Fibroblast of lung (primary cell): Measurements from ENCODE around the gene TPM2. TPM values are rescaled to one million over a fixed set of nuclear protein-coding genes. Genes with fewer than 3 reads are reported as not detected.

ENCODE experiments used
- DNase-seq, 2 donors: peaks; one replicate each; pipeline versions ENCODE4 v3.0.0 to v3.0.0-alpha.2; 2010; ENCODE audit warnings: low read depth in 2 of 2
- H2AFZ ChIP-seq: 2 replicates; pipeline ENCODE4 v1.5.1; 2012; ENCODE audit warnings: low read length, control low read depth, inconsistent platforms
- H3K27ac ChIP-seq: 2 replicates; pipeline ENCODE4 v1.5.1; 2011; ENCODE audit warnings: low read length, control low read depth; ENCODE audit not compliant: insufficient read depth
- H3K27me3 ChIP-seq: 2 replicates; pipeline ENCODE4 v1.5.1; 2011; ENCODE audit warnings: mild to moderate bottlenecking, low read length; ENCODE audit not compliant: control insufficient read depth, insufficient read depth
- H3K36me3 ChIP-seq: 2 replicates; pipeline ENCODE4 v1.5.1; 2011; ENCODE audit warnings: low read length; ENCODE audit not compliant: control insufficient read depth, insufficient read depth
- H3K4me1 ChIP-seq: 2 replicates; pipeline ENCODE4 v1.5.1; 2011; ENCODE audit warnings: low read length; ENCODE audit not compliant: control insufficient read depth, insufficient read depth; ENCODE audit errors: extremely low read depth
- H3K4me2 ChIP-seq: 2 replicates; pipeline ENCODE4 v1.5.1; 2011; ENCODE audit warnings: low read length, control low read depth; ENCODE audit not compliant: insufficient read depth; ENCODE audit errors: extremely low read depth
- H3K4me3 ChIP-seq, 4 experiments: fragments of 200-600 bp in 1 of 4; sonication (generic) in 1 of 4; replicated peaks in 1 of 4; 2 replicates each; pipeline ENCODE4 v1.5.1; 2011 to 2016; ENCODE audit warnings: low read length in 4 of 4, low read depth in 3 of 4, mild to moderate bottlenecking in 3 of 4, control low read depth in 2 of 4, inconsistent platforms in 1 of 4, mixed read lengths in 1 of 4; ENCODE audit not compliant: insufficient read depth in 1 of 4; ENCODE audit errors: control extremely low read depth in 1 of 4
- H3K79me2 ChIP-seq: 2 replicates; pipeline ENCODE4 v1.5.1; 2012; ENCODE audit warnings: mild to moderate bottlenecking, low read length, inconsistent platforms; ENCODE audit not compliant: control insufficient read depth, insufficient read depth
- H3K9ac ChIP-seq: 2 replicates; pipeline ENCODE4 v1.5.1; 2011; ENCODE audit warnings: mild to moderate bottlenecking, low read length, control low read depth; ENCODE audit not compliant: insufficient read depth
- H3K9me3 ChIP-seq: 2 replicates; pipeline ENCODE4 v1.5.1; 2012; ENCODE audit warnings: low read depth, low read length; ENCODE audit not compliant: control insufficient read depth, insufficient read depth
- H4K20me1 ChIP-seq: 2 replicates; pipeline ENCODE4 v1.5.1; 2011; ENCODE audit warnings: low read length; ENCODE audit not compliant: control insufficient read depth, insufficient read depth; ENCODE audit errors: extremely low read depth
- EZH2 ChIP-seq: IDR thresholded peaks from 2 replicates; pipeline ENCODE4 v1.5.1; 2012; ENCODE audit warnings: low read length, control low read depth, mild to moderate bottlenecking; ENCODE audit errors: missing control alignments
- polyA plus RNA-seq, 2 donors: library from polyadenylated mRNA; depleted of rRNA in 1 of 2; stranded (reverse) in 1 of 2; unstranded in 1 of 2; fragments of >200 nt; gene quantifications; 2 replicates each; pipeline ENCODE4 v1.2.1, GENCODE V29; 2011 to 2012; ENCODE audit warnings: missing spikeins in 1 of 2
- total RNA-seq: library from RNA; depleted of rRNA; stranded (reverse); fragments of >200 nt; gene quantifications from 2 replicates; pipeline ENCODE4 v1.2.1, GENCODE V29; 2014
- TF ChIP-seq, protein P1 (sequence below), 2 donors: IDR thresholded peaks in 1 of 2; conservative IDR thresholded peaks in 1 of 2; 1 replicate in 1 of 2; 2 replicates in 1 of 2; pipeline ENCODE4 v1.5.1; 2011 to 2012; ENCODE audit warnings: low read length in 2 of 2, control low read depth in 1 of 2, inconsistent platforms in 1 of 2, low read depth in 1 of 2, mild to moderate bottlenecking in 1 of 2

TPM2 gene
- total and polyA plus RNA-seq, 2 donors (not counting 1 experiment from before 2014, with no cell fraction given): 1,003 to 1,927 TPM

GRCh38 chr9:35652829-35653209 is 36.9 kb downstream of the TPM2 start:
- Histone ChIP-seq H3K4me2 (no peak overlapping the region), H2AFZ (no peak overlapping the region), H3K4me1 (peaks cover 4% of the 10 kb centered on the region), H3K9ac (no peak overlapping the region), H3K4me3 (no peak overlapping the region), H3K9me3 (no peaks in the 10 kb centered on the region), H3K27ac (no peak overlapping the region), H3K36me3 (no peaks in the 10 kb centered on the region), H3K79me2 (no peaks in the 10 kb centered on the region), H3K27me3 (no peaks in the 10 kb centered on the region), H4K20me1 (no peaks in the 10 kb centered on the region)
- no peak for TF ChIP-seq EZH2
- TF ChIP-seq, protein P1, sequence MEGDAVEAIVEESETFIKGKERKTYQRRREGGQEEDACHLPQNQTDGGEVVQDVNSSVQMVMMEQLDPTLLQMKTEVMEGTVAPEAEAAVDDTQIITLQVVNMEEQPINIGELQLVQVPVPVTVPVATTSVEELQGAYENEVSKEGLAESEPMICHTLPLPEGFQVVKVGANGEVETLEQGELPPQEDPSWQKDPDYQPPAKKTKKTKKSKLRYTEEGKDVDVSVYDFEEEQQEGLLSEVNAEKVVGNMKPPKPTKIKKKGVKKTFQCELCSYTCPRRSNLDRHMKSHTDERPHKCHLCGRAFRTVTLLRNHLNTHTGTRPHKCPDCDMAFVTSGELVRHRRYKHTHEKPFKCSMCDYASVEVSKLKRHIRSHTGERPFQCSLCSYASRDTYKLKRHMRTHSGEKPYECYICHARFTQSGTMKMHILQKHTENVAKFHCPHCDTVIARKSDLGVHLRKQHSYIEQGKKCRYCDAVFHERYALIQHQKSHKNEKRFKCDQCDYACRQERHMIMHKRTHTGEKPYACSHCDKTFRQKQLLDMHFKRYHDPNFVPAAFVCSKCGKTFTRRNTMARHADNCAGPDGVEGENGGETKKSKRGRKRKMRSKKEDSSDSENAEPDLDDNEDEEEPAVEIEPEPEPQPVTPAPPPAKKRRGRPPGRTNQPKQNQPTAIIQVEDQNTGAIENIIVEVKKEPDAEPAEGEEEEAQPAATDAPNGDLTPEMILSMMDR (conservative IDR thresholded peaks at IDR 0.05 in 1 of 2, IDR thresholded peaks at IDR 0.05 in 1 of 2; ENCODE audit: low read depth in 1 of 2, low read length in 2 of 2): no peak
- no peak for DNase-seq

DNA sequence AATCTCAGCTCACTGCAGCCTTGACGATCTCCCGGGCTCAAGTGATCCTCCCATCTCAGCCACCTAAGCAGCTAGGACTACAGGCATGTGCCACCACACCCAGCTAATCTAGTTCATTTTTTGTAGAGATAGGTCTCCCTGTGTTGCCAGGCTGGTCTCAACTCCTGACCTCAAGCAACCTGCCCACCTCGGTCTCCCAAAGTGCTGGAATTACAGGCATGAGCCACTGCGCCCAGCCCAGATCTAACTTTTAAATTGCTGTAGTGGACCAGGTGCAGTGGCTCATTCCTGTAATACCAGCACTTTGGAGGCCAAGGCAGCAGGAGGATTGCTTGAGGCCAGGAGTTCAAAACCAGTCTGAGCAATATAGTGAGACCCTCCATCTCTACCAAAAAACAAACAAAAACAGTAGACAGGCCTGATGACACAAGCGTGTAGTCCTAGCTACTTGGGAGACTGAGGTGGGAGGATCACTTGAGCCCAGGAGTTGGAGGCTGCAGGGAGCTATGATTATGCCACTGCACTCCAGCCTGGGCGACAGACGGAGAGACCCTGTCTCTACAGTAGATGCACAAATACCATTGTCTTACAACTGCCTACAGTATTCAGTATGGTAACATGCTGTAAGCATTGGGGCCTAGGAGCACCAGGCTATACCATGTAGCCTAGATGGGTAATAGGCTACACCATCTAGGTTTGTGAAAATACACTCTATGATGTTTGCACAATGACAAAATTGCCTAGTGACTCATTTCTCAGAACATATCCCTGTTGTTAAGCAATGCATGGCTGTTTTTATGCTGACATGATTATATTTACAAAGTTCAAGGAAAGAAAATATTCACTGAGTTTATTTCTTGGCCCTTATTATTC is 37.5 kb downstream of the TPM2 start:
- Histone ChIP-seq H3K27me3 (no peaks in the 10 kb centered on the region), H4K20me1 (no peaks in the 10 kb centered on the region), H2AFZ (no peak overlapping the region), H3K9ac (no peak overlapping the region), H3K4me1 (peaks cover 4% of the 10 kb centered on the region), H3K36me3 (no peaks in the 10 kb centered on the region), H3K4me3 (no peak overlapping the region), H3K9me3 (no peaks in the 10 kb centered on the region), H3K79me2 (no peaks in the 10 kb centered on the region), H3K4me2 (no peak overlapping the region), H3K27ac (no peak overlapping the region)
- TF ChIP-seq EZH2: no peak
- TF ChIP-seq, protein P1 (conservative IDR thresholded peaks at IDR 0.05 in 1 of 2, IDR thresholded peaks at IDR 0.05 in 1 of 2; ENCODE audit: low read depth in 1 of 2, low read length in 2 of 2): no peak
- DNase-seq: peak in 1 of 2 donors; percentile 83

DNA sequence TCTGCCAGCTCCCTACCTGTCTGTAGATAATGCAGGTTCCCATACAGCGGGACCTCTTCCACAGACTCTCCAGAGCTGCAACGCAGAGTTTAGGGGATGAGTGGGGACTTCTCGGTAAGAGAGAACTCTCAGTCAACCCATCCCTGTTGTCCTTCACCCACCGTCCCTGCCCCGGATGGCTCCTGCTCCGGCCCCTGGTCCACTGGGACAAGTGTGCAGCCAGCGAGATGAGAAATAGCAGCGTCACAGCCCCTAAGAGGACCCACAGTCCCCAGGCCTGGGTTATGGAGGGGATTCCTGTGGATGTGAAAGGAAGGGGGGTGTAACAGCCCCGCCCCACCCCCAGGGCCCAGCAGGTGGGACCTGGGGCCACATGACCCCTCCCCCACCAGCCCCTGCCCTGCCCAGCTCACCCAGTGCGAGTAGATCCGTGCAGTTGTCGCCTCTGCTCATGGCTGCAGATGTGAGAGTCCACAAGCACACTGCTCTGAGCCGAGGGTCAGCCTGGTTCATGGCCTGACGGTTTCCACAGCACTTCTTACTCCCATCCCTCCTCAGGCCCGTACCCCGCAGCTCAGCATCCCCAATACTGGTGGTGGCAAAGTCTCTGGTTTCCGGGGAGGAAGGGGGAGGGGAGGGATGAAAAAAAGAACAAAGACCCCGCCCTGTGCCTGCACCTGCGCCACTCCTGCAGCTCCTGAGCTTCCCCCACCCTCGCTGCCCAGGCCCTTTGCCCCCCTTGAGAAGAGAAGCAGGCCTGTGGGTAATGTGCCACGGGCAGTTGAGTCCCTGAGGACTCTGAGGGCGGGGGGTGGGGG is 39.2 kb downstream of the TPM2 start, which contains the start of gene SIT1:
SIT1 (minus strand) TSS at position 591 of the 818 bp plus-strand sequence; CDS start at position 513, 78 bp downstream.
- Histone ChIP-seq H3K4me3 (no peak within 1 kb of the TSS), H3K9me3 (no peaks in the 10 kb centered on the region), H3K27me3 (no peaks in the 10 kb centered on the region), H3K27ac (no peak within 1 kb of the TSS), H3K4me1 (peaks cover 5% of the 10 kb centered on the region), H2AFZ (peak within 1 kb of the TSS; percentile 12), H3K79me2 (no peaks in the 10 kb centered on the region), H3K4me2 (no peak within 1 kb of the TSS), H3K9ac (no peak within 1 kb of the TSS), H3K36me3 (no peaks in the 10 kb centered on the region), H4K20me1 (no peaks in the 10 kb centered on the region)
- DNase-seq: no peak
- TF ChIP-seq, protein P1 (conservative IDR thresholded peaks at IDR 0.05 in 1 of 2, IDR thresholded peaks at IDR 0.05 in 1 of 2; ENCODE audit: low read depth in 1 of 2, low read length in 2 of 2): no peak
- TF ChIP-seq EZH2: no peak
